ENCODE measurements around the gene PRDM16. TPM values are rescaled to one million over a fixed set of nuclear protein-coding genes. Genes with fewer than 3 reads are reported as not detected.

PRDM16 gene
- total RNA-seq, 1 experiment from 2014 or later: 22.3 TPM

DNA sequence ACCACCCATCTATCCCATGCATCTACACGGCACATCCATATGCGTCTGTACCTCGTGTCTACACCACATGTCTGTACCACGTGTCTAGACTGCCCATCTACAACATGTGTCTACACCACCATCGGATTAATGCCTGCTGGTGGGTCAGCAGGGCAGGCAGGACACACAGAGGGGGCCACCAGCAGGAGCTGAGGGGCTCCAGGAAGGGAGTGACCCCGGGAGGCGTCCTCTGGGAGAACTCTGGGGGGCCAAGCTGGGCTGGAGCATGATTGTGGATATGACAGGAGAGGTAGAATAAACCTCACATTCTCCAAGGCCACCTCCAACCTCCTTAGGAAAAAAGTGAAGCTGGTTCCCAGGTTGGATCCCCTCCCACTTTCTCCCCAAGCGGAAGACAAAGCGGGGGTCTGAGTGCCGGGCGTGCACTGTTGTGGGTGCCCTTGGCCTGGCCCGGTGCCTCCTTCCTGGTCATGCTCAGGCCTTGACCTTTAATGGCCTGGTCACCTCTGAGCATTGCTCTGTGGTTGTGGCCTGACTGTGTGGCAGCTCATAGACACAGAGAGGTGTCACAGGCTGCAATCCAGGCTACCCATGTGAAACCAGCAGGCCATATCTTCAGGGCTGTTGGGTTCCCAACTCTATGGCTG is 48.6 kb upstream of the PRDM16 start:
- intact Hi-C loops (cut with micrococcal nuclease; ENCODE audit: unreplicated experiment) (no loop called here), in situ Hi-C loops (cut with HindIII; ENCODE audit: low pct_unique_long_range_greater_than_20kb, low sequenced_read_pairs) (no loop called here)
- Histone ChIP-seq H3K4me1 (ENCODE audit: control insufficient read depth, insufficient read depth, low read length) (no peaks in the 10 kb centered on the region), H3K36me3 (ENCODE audit: control insufficient read depth, insufficient read depth, low read length) (no peaks in the 10 kb centered on the region), H3K4me3 (ENCODE audit: low read depth in 2 of 2, low read length in 2 of 2) (no peak overlapping the region), H3K27ac (ENCODE audit: low read length) (no peak overlapping the region), H3K9me3 (ENCODE audit: control insufficient read depth, insufficient read depth, low read depth, low read length) (no peaks in the 10 kb centered on the region), H3K27me3 (ENCODE audit: control insufficient read depth, insufficient read depth, low read length) (no peaks in the 10 kb centered on the region)
- POLR2A ChIA-PET: no interaction called here
- no TSS peak for BruUV-seq (replicated peaks)
- no peak for ATAC-seq
- TF ChIP-seq SIN3A (IDR thresholded peaks at IDR 0.05; ENCODE audit: borderline replicate concordance, insufficient read depth, low read depth, low read length) (no peak), POLR2AphosphoS5 (IDR thresholded peaks at IDR 0.05; ENCODE audit: low read depth, low read length) (no peak), TCF7L2 (IDR thresholded peaks at IDR 0.05; ENCODE audit: low read depth, low read length) (no peak)
- TF ChIP-seq, protein P1, sequence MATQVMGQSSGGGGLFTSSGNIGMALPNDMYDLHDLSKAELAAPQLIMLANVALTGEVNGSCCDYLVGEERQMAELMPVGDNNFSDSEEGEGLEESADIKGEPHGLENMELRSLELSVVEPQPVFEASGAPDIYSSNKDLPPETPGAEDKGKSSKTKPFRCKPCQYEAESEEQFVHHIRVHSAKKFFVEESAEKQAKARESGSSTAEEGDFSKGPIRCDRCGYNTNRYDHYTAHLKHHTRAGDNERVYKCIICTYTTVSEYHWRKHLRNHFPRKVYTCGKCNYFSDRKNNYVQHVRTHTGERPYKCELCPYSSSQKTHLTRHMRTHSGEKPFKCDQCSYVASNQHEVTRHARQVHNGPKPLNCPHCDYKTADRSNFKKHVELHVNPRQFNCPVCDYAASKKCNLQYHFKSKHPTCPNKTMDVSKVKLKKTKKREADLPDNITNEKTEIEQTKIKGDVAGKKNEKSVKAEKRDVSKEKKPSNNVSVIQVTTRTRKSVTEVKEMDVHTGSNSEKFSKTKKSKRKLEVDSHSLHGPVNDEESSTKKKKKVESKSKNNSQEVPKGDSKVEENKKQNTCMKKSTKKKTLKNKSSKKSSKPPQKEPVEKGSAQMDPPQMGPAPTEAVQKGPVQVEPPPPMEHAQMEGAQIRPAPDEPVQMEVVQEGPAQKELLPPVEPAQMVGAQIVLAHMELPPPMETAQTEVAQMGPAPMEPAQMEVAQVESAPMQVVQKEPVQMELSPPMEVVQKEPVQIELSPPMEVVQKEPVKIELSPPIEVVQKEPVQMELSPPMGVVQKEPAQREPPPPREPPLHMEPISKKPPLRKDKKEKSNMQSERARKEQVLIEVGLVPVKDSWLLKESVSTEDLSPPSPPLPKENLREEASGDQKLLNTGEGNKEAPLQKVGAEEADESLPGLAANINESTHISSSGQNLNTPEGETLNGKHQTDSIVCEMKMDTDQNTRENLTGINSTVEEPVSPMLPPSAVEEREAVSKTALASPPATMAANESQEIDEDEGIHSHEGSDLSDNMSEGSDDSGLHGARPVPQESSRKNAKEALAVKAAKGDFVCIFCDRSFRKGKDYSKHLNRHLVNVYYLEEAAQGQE (IDR thresholded peaks at IDR 0.05; ENCODE audit: insufficient read depth in 1 of 2, low read depth in 2 of 2, low read length in 1 of 2): no peak
- TF ChIP-seq, protein P2, sequence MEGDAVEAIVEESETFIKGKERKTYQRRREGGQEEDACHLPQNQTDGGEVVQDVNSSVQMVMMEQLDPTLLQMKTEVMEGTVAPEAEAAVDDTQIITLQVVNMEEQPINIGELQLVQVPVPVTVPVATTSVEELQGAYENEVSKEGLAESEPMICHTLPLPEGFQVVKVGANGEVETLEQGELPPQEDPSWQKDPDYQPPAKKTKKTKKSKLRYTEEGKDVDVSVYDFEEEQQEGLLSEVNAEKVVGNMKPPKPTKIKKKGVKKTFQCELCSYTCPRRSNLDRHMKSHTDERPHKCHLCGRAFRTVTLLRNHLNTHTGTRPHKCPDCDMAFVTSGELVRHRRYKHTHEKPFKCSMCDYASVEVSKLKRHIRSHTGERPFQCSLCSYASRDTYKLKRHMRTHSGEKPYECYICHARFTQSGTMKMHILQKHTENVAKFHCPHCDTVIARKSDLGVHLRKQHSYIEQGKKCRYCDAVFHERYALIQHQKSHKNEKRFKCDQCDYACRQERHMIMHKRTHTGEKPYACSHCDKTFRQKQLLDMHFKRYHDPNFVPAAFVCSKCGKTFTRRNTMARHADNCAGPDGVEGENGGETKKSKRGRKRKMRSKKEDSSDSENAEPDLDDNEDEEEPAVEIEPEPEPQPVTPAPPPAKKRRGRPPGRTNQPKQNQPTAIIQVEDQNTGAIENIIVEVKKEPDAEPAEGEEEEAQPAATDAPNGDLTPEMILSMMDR (IDR thresholded peaks at IDR 0.05): no peak
- CTCF ChIA-PET: interaction anchor here (0.6 kb wide), 1 partner anchor 129 kb away, joined by 3 read pairs; no protein-coding TSS in a partner anchor
- DNase-seq (ENCODE audit: low read depth, low spot score): no peak

DNA sequence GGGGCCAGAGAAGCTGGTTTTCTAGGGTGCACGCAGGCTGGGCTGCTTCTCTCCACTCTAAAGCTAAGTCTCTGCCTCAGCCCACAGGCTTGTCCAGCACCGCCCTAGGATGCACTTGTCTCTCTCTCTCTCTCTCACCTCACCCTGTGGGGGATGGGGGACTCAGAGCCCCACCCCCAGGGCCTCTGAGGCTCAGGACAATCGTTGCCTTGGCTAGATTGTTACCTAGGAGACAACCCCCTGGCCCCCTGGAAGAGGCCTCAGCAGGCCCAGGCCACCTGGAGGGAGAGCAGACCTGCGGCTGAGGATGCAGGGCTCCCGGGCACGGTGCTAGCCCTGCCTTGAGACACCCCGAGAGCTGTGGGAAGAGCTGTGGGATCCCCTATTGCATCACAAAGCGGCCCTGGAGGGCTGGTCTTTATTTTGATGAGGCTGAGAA is 47.8 kb upstream of the PRDM16 start, which contains the start of gene ACTRT2:
TSS of gene ACTRT2 (plus strand) at position 235 of the 439 bp plus-strand sequence. CDS start 220 bp downstream, outside the sequence.
- Histone ChIP-seq H3K4me1 (ENCODE audit: control insufficient read depth, insufficient read depth, low read length) (no peaks in the 10 kb centered on the region), H3K27me3 (ENCODE audit: control insufficient read depth, insufficient read depth, low read length) (no peaks in the 10 kb centered on the region), H3K27ac (ENCODE audit: low read length) (no peak within 1 kb of the TSS), H3K36me3 (ENCODE audit: control insufficient read depth, insufficient read depth, low read length) (no peaks in the 10 kb centered on the region), H3K9me3 (ENCODE audit: control insufficient read depth, insufficient read depth, low read depth, low read length) (no peaks in the 10 kb centered on the region), H3K4me3 (ENCODE audit: low read depth in 2 of 2, low read length in 2 of 2) (no peak within 1 kb of the TSS)
- no peak for DNase-seq (ENCODE audit: low read depth, low spot score)
- BruUV-seq (replicated peaks): no TSS peak
- ATAC-seq: no peak
- intact Hi-C loops (cut with micrococcal nuclease; ENCODE audit: unreplicated experiment) (no loop called here), in situ Hi-C loops (cut with HindIII; ENCODE audit: low pct_unique_long_range_greater_than_20kb, low sequenced_read_pairs) (no loop called here)
- ChIA-PET CTCF (interaction anchor here (0.6 kb wide), 1 partner anchor 130 kb away, joined by 3 read pairs; no protein-coding TSS in a partner anchor), POLR2A (no interaction called here)
- no peak for TF ChIP-seq TCF7L2 (IDR thresholded peaks at IDR 0.05; ENCODE audit: low read depth, low read length)
- TF ChIP-seq, protein P1 (IDR thresholded peaks at IDR 0.05; ENCODE audit: insufficient read depth in 1 of 2, low read depth in 2 of 2, low read length in 1 of 2): no peak
- no peak for TF ChIP-seq SIN3A (IDR thresholded peaks at IDR 0.05; ENCODE audit: borderline replicate concordance, insufficient read depth, low read depth, low read length)
- TF ChIP-seq POLR2AphosphoS5 (IDR thresholded peaks at IDR 0.05; ENCODE audit: low read depth, low read length): no peak
- TF ChIP-seq, protein P2 (IDR thresholded peaks at IDR 0.05): no peak
